Measurements from ENCODE around the gene GNA14. TPM values are rescaled to one million over a fixed set of nuclear protein-coding genes. Genes with fewer than 3 reads are reported as not detected.
A peak's percentile ranks its signal among the peaks of the same experiment; 100 is the strongest.

GNA14 gene
- total and polyA plus RNA-seq, 2 experiments from 2014 or later, result 3.9 to 10.5 TPM

DNA sequence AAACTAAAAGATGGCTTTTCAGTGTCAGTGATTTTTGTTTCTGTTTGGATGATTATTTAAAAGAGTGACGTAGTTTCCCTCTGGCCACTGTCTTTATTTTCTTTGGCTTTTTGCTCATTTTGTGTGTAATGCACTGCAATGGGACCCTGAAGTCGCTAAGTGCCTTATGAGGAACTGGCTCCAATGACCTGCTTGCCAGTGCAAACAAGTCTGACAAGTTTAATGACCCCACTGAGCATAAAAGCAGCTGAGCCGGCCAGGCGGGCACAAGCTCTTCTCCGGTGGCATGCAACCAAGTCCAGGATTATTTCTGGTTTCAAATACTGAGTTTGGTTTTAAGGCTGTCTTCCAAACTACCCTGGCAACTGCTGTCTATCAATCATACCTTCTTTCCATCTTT lies 15.6 kb upstream of the GNA14 start:
- DNase-seq (ENCODE audit: low spot score) (no peak), ATAC-seq (no peak)
- Mint-ChIP-seq H3K9me3 (no peaks in the 10 kb centered on the region), H3K27me3 (ENCODE audit: insufficient read depth, low read depth, poor library complexity) (peaks cover 15% of the 10 kb centered on the region), H3K27ac (no peak overlapping the region), H3K4me3 (no peak overlapping the region), H3K4me1 (peaks cover 3% of the 10 kb centered on the region; the same call in 2 of the 3 replicates), H3K36me3 (ENCODE audit: low read depth) (no peaks in the 10 kb centered on the region)
- no peaks in the 10 kb centered on the region for H3K4me1 ChIP-seq (ENCODE audit: insufficient read depth)
- H3F3A ChIP-seq (replicated peaks; ENCODE audit: low read depth), result no peaks in the 10 kb centered on the region
- H3K36me3 ChIP-seq (ENCODE audit: insufficient read depth), result no peaks in the 10 kb centered on the region
- H3K9me2 ChIP-seq (ENCODE audit: insufficient read depth), result no peaks in the 10 kb centered on the region
- no peaks in the 10 kb centered on the region for H3K79me2 ChIP-seq (replicated peaks; ENCODE audit: insufficient read depth)
- no peak for TF ChIP-seq POLR2AphosphoS5 (IDR thresholded peaks at IDR 0.05; ENCODE audit: low read depth)
- TF ChIP-seq, protein P1, sequence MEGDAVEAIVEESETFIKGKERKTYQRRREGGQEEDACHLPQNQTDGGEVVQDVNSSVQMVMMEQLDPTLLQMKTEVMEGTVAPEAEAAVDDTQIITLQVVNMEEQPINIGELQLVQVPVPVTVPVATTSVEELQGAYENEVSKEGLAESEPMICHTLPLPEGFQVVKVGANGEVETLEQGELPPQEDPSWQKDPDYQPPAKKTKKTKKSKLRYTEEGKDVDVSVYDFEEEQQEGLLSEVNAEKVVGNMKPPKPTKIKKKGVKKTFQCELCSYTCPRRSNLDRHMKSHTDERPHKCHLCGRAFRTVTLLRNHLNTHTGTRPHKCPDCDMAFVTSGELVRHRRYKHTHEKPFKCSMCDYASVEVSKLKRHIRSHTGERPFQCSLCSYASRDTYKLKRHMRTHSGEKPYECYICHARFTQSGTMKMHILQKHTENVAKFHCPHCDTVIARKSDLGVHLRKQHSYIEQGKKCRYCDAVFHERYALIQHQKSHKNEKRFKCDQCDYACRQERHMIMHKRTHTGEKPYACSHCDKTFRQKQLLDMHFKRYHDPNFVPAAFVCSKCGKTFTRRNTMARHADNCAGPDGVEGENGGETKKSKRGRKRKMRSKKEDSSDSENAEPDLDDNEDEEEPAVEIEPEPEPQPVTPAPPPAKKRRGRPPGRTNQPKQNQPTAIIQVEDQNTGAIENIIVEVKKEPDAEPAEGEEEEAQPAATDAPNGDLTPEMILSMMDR (conservative IDR thresholded peaks at IDR 0.05; ENCODE audit: low read depth in 2 of 2), result no peak
- TF ChIP-seq, protein P2, sequence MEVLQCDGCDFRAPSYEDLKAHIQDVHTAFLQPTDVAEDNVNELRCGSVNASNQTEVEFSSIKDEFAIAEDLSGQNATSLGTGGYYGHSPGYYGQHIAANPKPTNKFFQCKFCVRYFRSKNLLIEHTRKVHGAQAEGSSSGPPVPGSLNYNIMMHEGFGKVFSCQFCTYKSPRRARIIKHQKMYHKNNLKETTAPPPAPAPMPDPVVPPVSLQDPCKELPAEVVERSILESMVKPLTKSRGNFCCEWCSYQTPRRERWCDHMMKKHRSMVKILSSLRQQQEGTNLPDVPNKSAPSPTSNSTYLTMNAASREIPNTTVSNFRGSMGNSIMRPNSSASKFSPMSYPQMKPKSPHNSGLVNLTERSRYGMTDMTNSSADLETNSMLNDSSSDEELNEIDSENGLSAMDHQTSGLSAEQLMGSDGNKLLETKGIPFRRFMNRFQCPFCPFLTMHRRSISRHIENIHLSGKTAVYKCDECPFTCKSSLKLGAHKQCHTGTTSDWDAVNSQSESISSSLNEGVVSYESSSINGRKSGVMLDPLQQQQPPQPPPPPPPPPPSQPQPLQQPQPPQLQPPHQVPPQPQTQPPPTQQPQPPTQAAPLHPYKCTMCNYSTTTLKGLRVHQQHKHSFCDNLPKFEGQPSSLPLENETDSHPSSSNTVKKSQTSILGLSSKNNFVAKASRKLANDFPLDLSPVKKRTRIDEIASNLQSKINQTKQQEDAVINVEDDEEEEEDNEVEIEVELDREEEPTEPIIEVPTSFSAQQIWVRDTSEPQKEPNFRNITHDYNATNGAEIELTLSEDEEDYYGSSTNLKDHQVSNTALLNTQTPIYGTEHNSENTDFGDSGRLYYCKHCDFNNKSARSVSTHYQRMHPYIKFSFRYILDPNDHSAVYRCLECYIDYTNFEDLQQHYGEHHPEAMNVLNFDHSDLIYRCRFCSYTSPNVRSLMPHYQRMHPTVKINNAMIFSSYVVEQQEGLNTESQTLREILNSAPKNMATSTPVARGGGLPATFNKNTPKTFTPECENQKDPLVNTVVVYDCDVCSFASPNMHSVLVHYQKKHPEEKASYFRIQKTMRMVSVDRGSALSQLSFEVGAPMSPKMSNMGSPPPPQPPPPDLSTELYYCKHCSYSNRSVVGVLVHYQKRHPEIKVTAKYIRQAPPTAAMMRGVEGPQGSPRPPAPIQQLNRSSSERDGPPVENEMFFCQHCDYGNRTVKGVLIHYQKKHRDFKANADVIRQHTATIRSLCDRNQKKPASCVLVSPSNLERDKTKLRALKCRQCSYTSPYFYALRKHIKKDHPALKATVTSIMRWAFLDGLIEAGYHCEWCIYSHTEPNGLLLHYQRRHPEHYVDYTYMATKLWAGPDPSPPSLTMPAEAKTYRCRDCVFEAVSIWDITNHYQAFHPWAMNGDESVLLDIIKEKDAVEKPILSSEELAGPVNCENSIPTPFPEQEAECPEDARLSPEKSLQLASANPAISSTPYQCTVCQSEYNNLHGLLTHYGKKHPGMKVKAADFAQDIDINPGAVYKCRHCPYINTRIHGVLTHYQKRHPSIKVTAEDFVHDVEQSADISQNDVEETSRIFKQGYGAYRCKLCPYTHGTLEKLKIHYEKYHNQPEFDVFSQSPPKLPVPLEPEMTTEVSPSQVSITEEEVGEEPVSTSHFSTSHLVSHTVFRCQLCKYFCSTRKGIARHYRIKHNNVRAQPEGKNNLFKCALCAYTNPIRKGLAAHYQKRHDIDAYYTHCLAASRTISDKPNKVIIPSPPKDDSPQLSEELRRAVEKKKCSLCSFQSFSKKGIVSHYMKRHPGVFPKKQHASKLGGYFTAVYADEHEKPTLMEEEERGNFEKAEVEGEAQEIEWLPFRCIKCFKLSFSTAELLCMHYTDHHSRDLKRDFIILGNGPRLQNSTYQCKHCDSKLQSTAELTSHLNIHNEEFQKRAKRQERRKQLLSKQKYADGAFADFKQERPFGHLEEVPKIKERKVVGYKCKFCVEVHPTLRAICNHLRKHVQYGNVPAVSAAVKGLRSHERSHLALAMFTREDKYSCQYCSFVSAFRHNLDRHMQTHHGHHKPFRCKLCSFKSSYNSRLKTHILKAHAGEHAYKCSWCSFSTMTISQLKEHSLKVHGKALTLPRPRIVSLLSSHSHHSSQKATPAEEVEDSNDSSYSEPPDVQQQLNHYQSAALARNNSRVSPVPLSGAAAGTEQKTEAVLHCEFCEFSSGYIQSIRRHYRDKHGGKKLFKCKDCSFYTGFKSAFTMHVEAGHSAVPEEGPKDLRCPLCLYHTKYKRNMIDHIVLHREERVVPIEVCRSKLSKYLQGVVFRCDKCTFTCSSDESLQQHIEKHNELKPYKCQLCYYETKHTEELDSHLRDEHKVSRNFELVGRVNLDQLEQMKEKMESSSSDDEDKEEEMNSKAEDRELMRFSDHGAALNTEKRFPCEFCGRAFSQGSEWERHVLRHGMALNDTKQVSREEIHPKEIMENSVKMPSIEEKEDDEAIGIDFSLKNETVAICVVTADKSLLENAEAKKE (CRISPR knock-in tag; IDR thresholded peaks at IDR 0.05), result no peak
- TF ChIP-seq ZNF331 (CRISPR knock-in tag; IDR thresholded peaks at IDR 0.05; ENCODE audit: low read depth), result no peak
- no peak for TF ChIP-seq EZH2phosphoT487 (IDR thresholded peaks at IDR 0.05; ENCODE audit: unreplicated experiment)
- no peak overlapping the region for H3K27ac ChIP-seq (ENCODE audit: low read depth)
- H3K4me3 ChIP-seq, result no peak overlapping the region
- no peaks in the 10 kb centered on the region for H3K27me3 ChIP-seq (ENCODE audit: insufficient read depth)
- H3K4me2 ChIP-seq, result no peak overlapping the region
- H2AFZ ChIP-seq, result peak overlapping the region; percentile 38; the same call in 1 of the 2 replicates
- no peaks in the 10 kb centered on the region for H4K20me1 ChIP-seq (replicated peaks; ENCODE audit: insufficient read depth)

All from GM23338 (cell line).